C4-2B (cell line): ENCODE results near the gene PITX3.
"Not testable (repeated sequence)": the region's sequence is repeated elsewhere in the genome, so short reads cannot be mapped to it uniquely, and the experiment has no call there.

Experiments used
- CTCF ChIP-seq: fragments of 450-650 bp; conservative IDR thresholded peaks from 2 replicates; pipeline ENCODE4 v1.5.1; 2017; ENCODE audit warnings: mild to moderate bottlenecking
- ZFX ChIP-seq: fragments of 450-650 bp; IDR thresholded peaks from 2 replicates; pipeline ENCODE4 v1.6.1; 2017

- TF ChIP-seq CTCF, ZFX: not testable (repeated sequence)
Observed at GRCh38 chr10:102213599-102213998, 27.7 kb downstream of the PITX3 start.
